Left lung (tissue), 10 donors: ENCODE data around the gene DISP2. TPM values are rescaled to one million over a fixed set of nuclear protein-coding genes. Genes with fewer than 3 reads are reported as not detected.

Experiments used
- ATAC-seq: fragments of 200-7000 bp; cut with Tn5 transposase; one replicate; pipeline ENCODE4 v1.9.1; 2020; ENCODE audit warnings: moderate library complexity
- DNase-seq, 4 donors: peaks; one replicate each; pipeline ENCODE4 v3.0.0-alpha.2; 2013 to 2020
- H3K27ac ChIP-seq, 2 donors: fragments of 200-600 bp; sonication (generic) in 1 of 2; one replicate each; pipeline versions ENCODE4 v1.5.0 to v1.8.0; 2020 to 2021
- H3K27me3 ChIP-seq, 2 donors: fragments of 200-600 bp; sonication (generic) in 1 of 2; one replicate each; pipeline versions ENCODE4 v1.5.0 to v1.8.0; 2020 to 2021
- H3K36me3 ChIP-seq, 2 donors: fragments of 200-600 bp; sonication (generic) in 1 of 2; one replicate each; pipeline versions ENCODE4 v1.5.0 to v1.8.0; 2020 to 2021
- H3K4me1 ChIP-seq, 2 donors: fragments of 200-600 bp; one replicate each; pipeline ENCODE4 v1.8.0; 2021
- H3K4me3 ChIP-seq, 2 donors: fragments of 200-600 bp; sonication (generic) in 1 of 2; one replicate each; pipeline versions ENCODE4 v1.5.0 to v1.8.0; 2020 to 2021; ENCODE audit warnings: mild to moderate bottlenecking in 1 of 2
- H3K9me3 ChIP-seq, 2 donors: fragments of 200-600 bp; sonication (generic) in 1 of 2; one replicate each; pipeline versions ENCODE4 v1.5.0 to v1.8.0; 2020 to 2021
- intact Hi-C, 2 donors: fragments of 100-400 bp; cut with DNase I; formaldehyde crosslinking; loops; one replicate each; pipeline versions ENCODE4 v1.11.2 to v1.14.2; 2022
- polyA plus RNA-seq, 6 donors: library from polyadenylated mRNA; unstranded; fragments of 120-200 nt; gene quantifications; one replicate each; pipeline ENCODE4 v1.2.1, GENCODE V29; 2013; ENCODE audit not compliant: insufficient read length in 6 of 6
- total RNA-seq, 2 donors: library from RNA; stranded (reverse); fragmentation: NEBNext Ultra II Directional; extraction: Animal tissue kit (Norgen Biotek cat#: 25700); gene quantifications; one replicate each; pipeline ENCODE4 v1.2.1, GENCODE V29; 2021
- TF ChIP-seq, protein P1 (sequence below), 2 donors: fragments of 200-600 bp; sonication (generic) in 1 of 2; IDR thresholded peaks; one replicate each; pipeline versions ENCODE4 v1.5.0 to v1.8.0; 2021; ENCODE audit warnings: antibody characterized with exemption in 2 of 2
- donor health status: DM: no; HTN: yes; CAD: no.
- donor health status: DM: no; HTN: no; CAD: no.

The DISP2 gene
- total and polyA plus RNA-seq, 8 donors, result 0.61 to 3.1 (median 1.6) TPM

DNA sequence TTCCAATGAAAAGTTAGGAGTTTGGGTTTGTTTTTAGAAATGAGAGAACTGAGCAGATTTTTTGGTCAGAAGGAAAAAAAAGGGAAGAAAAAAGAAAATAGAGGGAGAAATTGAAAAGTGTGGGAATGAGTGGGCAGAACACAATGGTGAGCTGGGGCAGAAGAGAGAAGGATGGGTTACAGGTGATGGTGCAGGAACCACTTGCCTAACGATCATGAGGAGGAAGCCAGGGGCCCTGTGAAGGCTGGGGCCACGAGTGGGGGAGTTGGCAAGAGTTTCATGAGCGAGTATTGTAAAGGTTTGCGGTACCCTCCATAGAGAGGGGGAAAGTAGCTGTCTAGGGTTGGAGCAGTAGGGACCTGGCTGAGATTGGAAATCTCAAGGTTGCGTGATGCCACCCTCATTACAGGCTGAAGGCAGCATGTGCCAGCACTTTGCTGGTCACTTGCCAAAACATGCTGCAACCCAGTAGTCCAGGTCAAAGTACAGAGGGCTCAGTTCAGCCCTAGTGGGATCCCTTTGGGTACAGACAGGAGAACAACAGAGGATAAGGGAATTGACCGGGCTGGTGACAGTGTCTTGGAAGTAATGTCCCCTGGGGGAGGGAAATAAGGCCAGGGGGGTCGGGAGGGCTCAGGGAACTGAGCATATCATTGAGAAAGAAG lies 54.2 kb downstream of the DISP2 start:
- intact Hi-C loops, result no loop called here
- DNase-seq (no peak), ATAC-seq (no peak)
- Histone ChIP-seq H3K36me3 (peaks cover 4 to 78% of the 10 kb centered on the region in 2 donors), H3K27me3 (no peaks in the 10 kb centered on the region), H3K4me3 (no peak overlapping the region), H3K27ac (no peak overlapping the region), H3K9me3 (no peaks in the 10 kb centered on the region), H3K4me1 (peaks cover 0 to 8% of the 10 kb centered on the region in 2 donors)
- TF ChIP-seq, protein P1, sequence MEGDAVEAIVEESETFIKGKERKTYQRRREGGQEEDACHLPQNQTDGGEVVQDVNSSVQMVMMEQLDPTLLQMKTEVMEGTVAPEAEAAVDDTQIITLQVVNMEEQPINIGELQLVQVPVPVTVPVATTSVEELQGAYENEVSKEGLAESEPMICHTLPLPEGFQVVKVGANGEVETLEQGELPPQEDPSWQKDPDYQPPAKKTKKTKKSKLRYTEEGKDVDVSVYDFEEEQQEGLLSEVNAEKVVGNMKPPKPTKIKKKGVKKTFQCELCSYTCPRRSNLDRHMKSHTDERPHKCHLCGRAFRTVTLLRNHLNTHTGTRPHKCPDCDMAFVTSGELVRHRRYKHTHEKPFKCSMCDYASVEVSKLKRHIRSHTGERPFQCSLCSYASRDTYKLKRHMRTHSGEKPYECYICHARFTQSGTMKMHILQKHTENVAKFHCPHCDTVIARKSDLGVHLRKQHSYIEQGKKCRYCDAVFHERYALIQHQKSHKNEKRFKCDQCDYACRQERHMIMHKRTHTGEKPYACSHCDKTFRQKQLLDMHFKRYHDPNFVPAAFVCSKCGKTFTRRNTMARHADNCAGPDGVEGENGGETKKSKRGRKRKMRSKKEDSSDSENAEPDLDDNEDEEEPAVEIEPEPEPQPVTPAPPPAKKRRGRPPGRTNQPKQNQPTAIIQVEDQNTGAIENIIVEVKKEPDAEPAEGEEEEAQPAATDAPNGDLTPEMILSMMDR (IDR thresholded peaks at IDR 0.05), result no peak

DNA sequence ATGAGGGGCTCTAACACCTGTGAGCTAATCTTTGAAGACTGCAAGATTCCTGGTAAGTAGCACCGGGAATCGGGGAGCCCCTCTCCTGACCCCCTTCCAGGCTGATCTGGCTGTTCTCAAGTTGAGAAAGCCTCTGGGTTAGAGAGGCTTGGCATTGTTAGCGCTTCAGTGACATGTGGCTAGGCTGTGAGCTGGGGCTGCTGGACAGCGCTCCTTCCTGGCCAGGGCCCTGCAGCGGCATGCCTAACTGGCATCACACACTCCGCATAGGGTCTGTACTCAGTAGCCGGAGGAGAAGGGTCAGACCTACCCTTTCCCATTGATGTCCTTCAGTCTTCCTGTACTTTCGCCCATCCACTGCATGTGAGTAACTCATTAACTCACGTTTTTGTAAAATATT lies 55.0 kb downstream of the DISP2 start:
- ATAC-seq, result no peak
- Histone ChIP-seq H3K4me1 (no peaks in the 10 kb centered on the region), H3K27ac (no peak overlapping the region), H3K36me3 (peaks cover 4 to 85% of the 10 kb centered on the region in 2 donors), H3K9me3 (no peaks in the 10 kb centered on the region), H3K27me3 (no peaks in the 10 kb centered on the region), H3K4me3 (no peak overlapping the region)
- TF ChIP-seq, protein P1 (IDR thresholded peaks at IDR 0.05), result no peak
- DNase-seq, result no peak
- intact Hi-C loops, result no loop called here

DNA sequence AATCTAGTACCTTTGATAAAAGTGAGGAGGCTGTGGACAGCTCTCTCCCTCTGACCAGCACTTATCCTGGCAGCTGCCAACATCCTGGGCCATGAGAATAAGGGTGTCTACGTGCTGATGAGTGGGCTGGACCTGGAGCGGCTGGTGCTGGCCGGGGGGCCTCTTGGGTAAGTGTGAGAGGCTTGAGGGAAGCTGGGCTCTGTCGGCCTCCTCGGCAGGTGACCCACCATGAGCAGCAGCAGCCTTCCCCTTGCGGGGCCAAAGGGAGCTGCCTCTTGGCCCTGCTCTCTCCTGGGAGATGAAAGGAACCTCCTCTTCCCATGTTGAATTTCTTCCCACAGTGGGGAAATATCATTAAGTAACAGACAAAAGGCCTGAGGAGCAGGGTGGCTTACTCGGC lies 56.8 kb downstream of the DISP2 start:
- DNase-seq (no peak), ATAC-seq (no peak)
- peaks cover 4 to 85% of the 10 kb centered on the region in 2 donors for H3K36me3 ChIP-seq
- no peaks in the 10 kb centered on the region for H3K27me3 ChIP-seq
- no peaks in the 10 kb centered on the region for H3K4me1 ChIP-seq
- H3K27ac ChIP-seq, result no peak overlapping the region
- no peaks in the 10 kb centered on the region for H3K9me3 ChIP-seq
- TF ChIP-seq, protein P1 (IDR thresholded peaks at IDR 0.05), result no peak
- intact Hi-C loops, result no loop called here
- no peak overlapping the region for H3K4me3 ChIP-seq

DNA sequence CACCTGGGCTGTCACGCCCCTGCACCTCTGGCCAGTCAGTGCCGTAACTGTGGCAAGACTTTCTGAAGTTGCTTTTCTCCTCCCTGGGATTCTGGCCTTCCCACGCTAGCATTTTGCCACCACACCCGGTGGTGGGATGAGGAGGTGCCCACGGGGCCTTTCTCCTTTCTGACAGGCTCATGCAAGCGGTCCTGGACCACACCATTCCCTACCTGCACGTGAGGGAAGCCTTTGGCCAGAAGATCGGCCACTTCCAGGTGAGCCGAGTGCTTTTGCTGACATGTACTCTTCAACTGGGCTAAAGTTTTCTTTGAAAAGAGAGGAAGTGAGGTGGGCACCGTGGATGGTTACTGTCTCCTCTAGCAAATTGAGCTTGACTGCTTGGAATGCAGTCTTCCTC lies 57.2 kb downstream of the DISP2 start:
- TF ChIP-seq, protein P1 (IDR thresholded peaks at IDR 0.05), result no peak
- H3K4me1 ChIP-seq, result peaks cover 0 to 2% of the 10 kb centered on the region in 2 donors
- no peaks in the 10 kb centered on the region for H3K27me3 ChIP-seq
- DNase-seq (no peak), ATAC-seq (no peak)
- intact Hi-C loops, result no loop called here
- no peaks in the 10 kb centered on the region for H3K9me3 ChIP-seq
- no peak overlapping the region for H3K27ac ChIP-seq
- H3K36me3 ChIP-seq, result peaks cover 4 to 81% of the 10 kb centered on the region in 2 donors
- H3K4me3 ChIP-seq, result no peak overlapping the region

DNA sequence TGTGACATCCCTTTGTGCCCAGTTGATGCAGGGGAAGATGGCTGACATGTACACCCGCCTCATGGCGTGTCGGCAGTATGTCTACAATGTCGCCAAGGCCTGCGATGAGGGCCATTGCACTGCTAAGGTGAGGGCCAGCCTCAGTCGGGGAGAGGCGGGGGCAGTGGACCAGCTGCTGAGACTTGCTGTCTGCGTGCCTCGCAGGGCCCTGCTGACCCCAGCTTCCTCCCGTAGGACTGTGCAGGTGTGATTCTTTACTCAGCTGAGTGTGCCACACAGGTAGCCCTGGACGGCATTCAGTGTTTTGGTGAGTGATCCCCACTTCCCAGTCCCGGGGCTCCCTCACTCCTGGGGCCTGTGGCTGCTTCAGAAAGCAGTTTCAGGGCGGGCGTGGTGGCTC lies 58.0 kb downstream of the DISP2 start:
- H3K36me3 ChIP-seq, result peaks cover 4 to 73% of the 10 kb centered on the region in 2 donors
- intact Hi-C loops, result no loop called here
- H3K4me1 ChIP-seq, result peaks cover 0 to 10% of the 10 kb centered on the region in 2 donors
- ATAC-seq (no peak), DNase-seq (no peak)
- no peaks in the 10 kb centered on the region for H3K27me3 ChIP-seq
- TF ChIP-seq, protein P1 (IDR thresholded peaks at IDR 0.05), result no peak
- H3K27ac ChIP-seq, result no peak overlapping the region
- no peaks in the 10 kb centered on the region for H3K9me3 ChIP-seq
- no peak overlapping the region for H3K4me3 ChIP-seq
